ENCODE results near the gene SLC38A5.

SLC38A5 gene

GRCh38 chrX:48472225-48472624, 2.2 kb upstream of the SLC38A5 start:
- TF ChIP-seq ZFP3 (CRISPR knock-in tag; IDR thresholded peaks at IDR 0.05) (no peak), ISL1 (CRISPR knock-in tag; IDR thresholded peaks at IDR 0.05) (no peak)
- TF ChIP-seq, protein P1, sequence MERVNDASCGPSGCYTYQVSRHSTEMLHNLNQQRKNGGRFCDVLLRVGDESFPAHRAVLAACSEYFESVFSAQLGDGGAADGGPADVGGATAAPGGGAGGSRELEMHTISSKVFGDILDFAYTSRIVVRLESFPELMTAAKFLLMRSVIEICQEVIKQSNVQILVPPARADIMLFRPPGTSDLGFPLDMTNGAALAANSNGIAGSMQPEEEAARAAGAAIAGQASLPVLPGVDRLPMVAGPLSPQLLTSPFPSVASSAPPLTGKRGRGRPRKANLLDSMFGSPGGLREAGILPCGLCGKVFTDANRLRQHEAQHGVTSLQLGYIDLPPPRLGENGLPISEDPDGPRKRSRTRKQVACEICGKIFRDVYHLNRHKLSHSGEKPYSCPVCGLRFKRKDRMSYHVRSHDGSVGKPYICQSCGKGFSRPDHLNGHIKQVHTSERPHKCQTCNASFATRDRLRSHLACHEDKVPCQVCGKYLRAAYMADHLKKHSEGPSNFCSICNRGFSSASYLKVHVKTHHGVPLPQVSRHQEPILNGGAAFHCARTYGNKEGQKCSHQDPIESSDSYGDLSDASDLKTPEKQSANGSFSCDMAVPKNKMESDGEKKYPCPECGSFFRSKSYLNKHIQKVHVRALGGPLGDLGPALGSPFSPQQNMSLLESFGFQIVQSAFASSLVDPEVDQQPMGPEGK (CRISPR knock-in tag; IDR thresholded peaks at IDR 0.05; ENCODE audit: borderline replicate concordance), result no peak
- ATAC-seq, result no peak

DNA sequence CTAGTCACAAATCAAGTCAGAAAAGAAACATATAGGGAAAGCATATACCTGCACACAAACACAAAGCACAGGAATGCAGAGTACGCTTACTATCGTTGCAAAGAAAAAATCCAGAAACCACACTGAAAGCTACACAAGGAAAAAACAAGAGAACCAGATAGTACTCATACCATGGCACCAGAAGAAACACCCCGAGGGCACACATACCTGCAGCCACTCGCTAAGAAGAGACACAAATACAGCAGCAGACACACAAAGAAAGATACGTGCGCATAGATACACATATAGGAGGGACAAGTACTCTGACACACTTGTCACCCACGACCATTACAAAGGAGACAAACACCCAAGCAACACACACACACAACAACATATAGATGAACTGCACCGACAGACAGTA, 1.4 kb upstream of the SLC38A5 start:
- no peak for ATAC-seq
- TF ChIP-seq TSHZ2 (CRISPR knock-in tag; IDR thresholded peaks at IDR 0.05) (no peak), ARNTL (CRISPR knock-in tag; IDR thresholded peaks at IDR 0.05; ENCODE audit: borderline replicate concordance, low read depth) (no peak), ZFP30 (CRISPR knock-in tag; IDR thresholded peaks at IDR 0.05) (no peak), TOX (CRISPR knock-in tag; IDR thresholded peaks at IDR 0.05; ENCODE audit: borderline replicate concordance) (no peak), BACH2 (CRISPR knock-in tag; IDR thresholded peaks at IDR 0.05; ENCODE audit: borderline replicate concordance) (no peak)

DNA sequence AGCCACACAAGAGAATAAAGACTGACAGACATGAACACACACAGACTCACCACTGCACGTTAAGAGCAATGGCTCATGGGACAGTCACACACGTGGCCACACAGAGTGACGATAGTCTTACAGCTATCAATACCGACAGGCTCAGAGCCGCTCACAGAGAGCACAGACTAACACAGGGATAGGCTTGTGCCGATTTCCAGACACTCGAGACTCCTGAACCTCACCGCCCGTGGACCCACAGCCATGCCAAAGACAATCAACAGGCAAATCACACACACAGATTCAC, 716 bp upstream of the SLC38A5 start:
- ATAC-seq, result no peak
- TF ChIP-seq OSR1 (CRISPR knock-in tag; IDR thresholded peaks at IDR 0.05) (no peak), CREB5 (CRISPR knock-in tag; IDR thresholded peaks at IDR 0.05; ENCODE audit: low read depth) (no peak), SNAI2 (CRISPR knock-in tag; IDR thresholded peaks at IDR 0.05) (no peak), RARB (CRISPR knock-in tag; IDR thresholded peaks at IDR 0.05) (no peak), PPARA (CRISPR knock-in tag; IDR thresholded peaks at IDR 0.05; ENCODE audit: borderline replicate concordance) (no peak), CSDC2 (CRISPR knock-in tag; IDR thresholded peaks at IDR 0.05) (no peak), GLIS3 (CRISPR knock-in tag; IDR thresholded peaks at IDR 0.05) (no peak), ZNF70 (CRISPR knock-in tag; IDR thresholded peaks at IDR 0.05) (no peak), ESRRG (CRISPR knock-in tag; IDR thresholded peaks at IDR 0.05) (no peak), TSHZ2 (CRISPR knock-in tag; IDR thresholded peaks at IDR 0.05) (no peak), TOX (CRISPR knock-in tag; IDR thresholded peaks at IDR 0.05; ENCODE audit: borderline replicate concordance) (no peak), ISL1 (CRISPR knock-in tag; IDR thresholded peaks at IDR 0.05) (no peak), ARNTL (CRISPR knock-in tag; IDR thresholded peaks at IDR 0.05; ENCODE audit: borderline replicate concordance, low read depth) (no peak)

- no peak for TF ChIP-seq RARB (CRISPR knock-in tag; IDR thresholded peaks at IDR 0.05)
- TF ChIP-seq ZFP3 (CRISPR knock-in tag; IDR thresholded peaks at IDR 0.05), result no peak
- no peak for TF ChIP-seq OSR1 (CRISPR knock-in tag; IDR thresholded peaks at IDR 0.05)
- TF ChIP-seq ZNF565 (CRISPR knock-in tag; conservative IDR thresholded peaks at IDR 0.05; ENCODE audit: low read depth), result no peak
- no peak for TF ChIP-seq SNAI2 (CRISPR knock-in tag; IDR thresholded peaks at IDR 0.05)
- TF ChIP-seq POU6F1 (CRISPR knock-in tag; IDR thresholded peaks at IDR 0.05; ENCODE audit: borderline replicate concordance, low read depth), result no peak
- ATAC-seq, result no peak
Measured at GRCh38 chrX:48468693-48469691, 1.1 kb downstream of the SLC38A5 start.
